Thyroid gland (tissue), 4 donors: ENCODE data around the gene NME8.

Experiments used
- POLR2A ChIP-seq, 2 donors: fragments of 450-650 bp; IDR thresholded peaks; one replicate each; pipeline ENCODE4 v1.6.1; 2017; ENCODE audit warnings: antibody characterized with exemption in 2 of 2, mild to moderate bottlenecking in 2 of 2, moderate library complexity in 1 of 2
- TF ChIP-seq, protein P1 (sequence below), 6 experiments: fragments of 200-600 bp in 3 of 6; fragments of 450-650 bp in 3 of 6; sonication (generic) in 3 of 6; IDR thresholded peaks; one replicate each; pipeline ENCODE4 v1.5.1; 2016 to 2019; ENCODE audit warnings: antibody characterized with exemption in 6 of 6, mild to moderate bottlenecking in 2 of 6, inconsistent platforms in 1 of 6, moderate library complexity in 1 of 6

DNA sequence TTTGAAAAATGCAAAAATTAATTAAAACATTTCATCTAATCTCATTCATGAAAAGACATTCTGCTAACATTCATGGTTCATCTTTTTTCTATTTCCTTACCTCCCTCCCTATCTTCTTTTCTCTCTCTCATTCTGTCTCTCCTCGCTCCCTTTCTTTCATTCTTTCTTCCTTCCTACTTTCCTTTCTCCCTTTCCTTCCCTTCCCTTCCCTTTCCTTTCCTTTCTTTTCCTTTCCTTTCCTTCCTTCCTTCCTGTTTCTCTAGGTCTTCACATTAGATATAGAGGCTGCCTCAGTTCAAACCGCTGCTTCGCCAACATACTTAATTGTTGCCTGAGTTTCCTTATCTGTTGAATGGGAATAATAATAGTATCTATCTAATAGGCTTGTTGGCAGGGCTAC is 46.3 kb downstream of the NME8 start:
- TF ChIP-seq, protein P1, sequence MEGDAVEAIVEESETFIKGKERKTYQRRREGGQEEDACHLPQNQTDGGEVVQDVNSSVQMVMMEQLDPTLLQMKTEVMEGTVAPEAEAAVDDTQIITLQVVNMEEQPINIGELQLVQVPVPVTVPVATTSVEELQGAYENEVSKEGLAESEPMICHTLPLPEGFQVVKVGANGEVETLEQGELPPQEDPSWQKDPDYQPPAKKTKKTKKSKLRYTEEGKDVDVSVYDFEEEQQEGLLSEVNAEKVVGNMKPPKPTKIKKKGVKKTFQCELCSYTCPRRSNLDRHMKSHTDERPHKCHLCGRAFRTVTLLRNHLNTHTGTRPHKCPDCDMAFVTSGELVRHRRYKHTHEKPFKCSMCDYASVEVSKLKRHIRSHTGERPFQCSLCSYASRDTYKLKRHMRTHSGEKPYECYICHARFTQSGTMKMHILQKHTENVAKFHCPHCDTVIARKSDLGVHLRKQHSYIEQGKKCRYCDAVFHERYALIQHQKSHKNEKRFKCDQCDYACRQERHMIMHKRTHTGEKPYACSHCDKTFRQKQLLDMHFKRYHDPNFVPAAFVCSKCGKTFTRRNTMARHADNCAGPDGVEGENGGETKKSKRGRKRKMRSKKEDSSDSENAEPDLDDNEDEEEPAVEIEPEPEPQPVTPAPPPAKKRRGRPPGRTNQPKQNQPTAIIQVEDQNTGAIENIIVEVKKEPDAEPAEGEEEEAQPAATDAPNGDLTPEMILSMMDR (IDR thresholded peaks at IDR 0.05) = no peak
- TF ChIP-seq POLR2A (IDR thresholded peaks at IDR 0.05) = no peak
